GM21381 (cell line): ENCODE results near the gene NT5M.
"Not testable (repeated sequence)": the region's sequence is repeated elsewhere in the genome, so short reads cannot be mapped to it uniquely, and the experiment has no call there.

Source experiments
- ATAC-seq: cut with Tn5 transposase; IDR thresholded peaks from one replicate; pipeline ENCODE4 v1.9.1; 2021; ENCODE audit warnings: mild to moderate bottlenecking, moderate library complexity; ENCODE audit not compliant: unreplicated experiment

The NT5M gene

GRCh38 chr17:17303010-17303846 lies at the start of gene NT5M:
Gene NT5M (plus strand): TSS chr17:17303373. CDS start chr17:17303551, 178 bp downstream.
- peak; percentile 59 for ATAC-seq

- no peak for ATAC-seq
Measured at GRCh38 chr17:17253406-17253805, 49.8 kb upstream of the NT5M start.

- ATAC-seq = no peak
Measured at GRCh38 chr17:17254036-17254435, 49.1 kb upstream of the NT5M start.

- ATAC-seq = not testable (repeated sequence)
Measured at GRCh38 chr17:17255689-17256088, 47.5 kb upstream of the NT5M start.

GRCh38 chr17:17256316-17256715 lies 46.9 kb upstream of the NT5M start:
- ATAC-seq = no peak

- ATAC-seq = no peak
Measured at GRCh38 chr17:17258011-17258410, 45.2 kb upstream of the NT5M start.

- no peak for ATAC-seq
Measured at GRCh38 chr17:17258998-17259397, 44.2 kb upstream of the NT5M start.

- ATAC-seq = no peak
Measured at GRCh38 chr17:17264430-17264829, 38.7 kb upstream of the NT5M start.

GRCh38 chr17:17269926-17270773 lies 33.0 kb upstream of the NT5M start:
- no peak for ATAC-seq

- ATAC-seq = no peak
Measured at GRCh38 chr17:17275971-17276370, 27.2 kb upstream of the NT5M start.

GRCh38 chr17:17277431-17277830 lies 25.7 kb upstream of the NT5M start:
- ATAC-seq = not testable (repeated sequence)

GRCh38 chr17:17279316-17279715 lies 23.9 kb upstream of the NT5M start:
- no peak for ATAC-seq

- ATAC-seq = peak; percentile 88
Measured at GRCh38 chr17:17280613-17281549, 22.3 kb upstream of the NT5M start, which contains the start of gene COPS3. Gene COPS3 (minus strand): TSS chr17:17281246. CDS start chr17:17281186, 60 bp downstream.

GRCh38 chr17:17285951-17286350 lies 17.2 kb upstream of the NT5M start:
- ATAC-seq = no peak

- no peak for ATAC-seq
Measured at GRCh38 chr17:17289086-17289485, 14.1 kb upstream of the NT5M start.

- ATAC-seq = no peak
Measured at GRCh38 chr17:17289701-17290100, 13.5 kb upstream of the NT5M start.

GRCh38 chr17:17295141-17295540 lies 8.0 kb upstream of the NT5M start:
- no peak for ATAC-seq

- no peak for ATAC-seq
Measured at GRCh38 chr17:17297217-17297616, 6.0 kb upstream of the NT5M start.

GRCh38 chr17:17298108-17298507 lies 5.1 kb upstream of the NT5M start:
- no peak for ATAC-seq
